ENCODE data around the gene FAM3D.

FAM3D gene

GRCh38 chr3:58591517-58592510 lies 74.8 kb downstream of the FAM3D start:
- DNase-seq (ENCODE audit: low read depth): no peak

GRCh38 chr3:58588030-58588614 lies 78.5 kb downstream of the FAM3D start:
- DNase-seq (ENCODE audit: low read depth): no peak

- DNase-seq (ENCODE audit: low read depth): no peak
These were observed 79.8 kb downstream of the FAM3D start for GRCh38 chr3:58586776-58587192.

GRCh38 chr3:58585994-58586393 lies 80.6 kb downstream of the FAM3D start:
- no peak for DNase-seq (ENCODE audit: low read depth)

GRCh38 chr3:58585005-58585786 lies 81.4 kb downstream of the FAM3D start:
- peak; percentile 12 for DNase-seq (ENCODE audit: low read depth)

- DNase-seq (ENCODE audit: low read depth): no peak
These were observed 81.9 kb downstream of the FAM3D start for GRCh38 chr3:58584690-58585004.

Measured in stimulated activated CD8-positive, alpha-beta memory T cell treated with anti-CD3 and anti-CD28 coated beads, Interleukin-15, amount 100 ng/mL, for 1 hour (primary cell).